ENCODE measurements around the gene SEPTIN8.
"Not testable (repeated sequence)": the region's sequence is repeated elsewhere in the genome, so short reads cannot be mapped to it uniquely, and the experiment has no call there.

The SEPTIN8 gene

DNA sequence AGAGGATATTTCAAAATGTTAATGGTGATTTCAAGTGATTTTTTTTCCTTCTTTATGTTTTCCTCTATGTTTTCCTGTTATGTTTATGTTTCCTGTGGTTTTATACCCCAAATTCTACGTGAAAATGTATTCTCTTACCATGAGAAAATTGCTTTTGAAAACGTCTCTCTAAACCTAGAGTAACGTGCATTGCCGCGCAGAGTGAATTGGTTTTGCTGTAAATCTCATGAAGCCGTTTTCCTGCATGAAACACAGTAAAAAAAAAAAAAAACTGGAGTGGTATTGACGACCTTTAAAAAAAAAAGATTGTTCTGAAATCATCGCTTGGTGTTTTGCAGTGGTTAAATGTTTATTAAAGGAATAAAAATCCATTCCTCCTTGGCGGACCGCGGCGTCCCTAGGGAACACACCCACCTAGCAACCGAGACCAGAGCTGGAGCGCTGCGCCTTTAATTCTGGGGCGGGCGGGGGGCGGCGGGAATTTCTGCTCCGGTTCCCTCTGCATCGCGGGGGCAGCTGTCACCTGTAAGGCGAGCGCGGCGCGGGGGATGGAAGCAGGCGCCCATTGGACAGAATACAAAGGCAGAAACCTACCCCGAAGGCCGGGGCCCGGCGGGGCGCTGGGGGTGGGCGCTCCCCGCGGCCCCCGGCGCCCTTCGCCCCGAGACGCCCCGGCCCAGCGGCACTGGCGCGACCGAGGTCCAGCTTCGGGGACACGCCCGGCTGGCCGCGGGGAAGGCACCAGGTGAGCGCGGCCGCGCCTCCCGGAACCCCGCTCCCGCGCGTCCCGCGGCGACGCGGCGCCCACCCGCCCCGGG is 36.0 kb upstream of the SEPTIN8 start, which contains the start of gene SOWAHA:
Gene SOWAHA, plus strand, starts transcription at position 522 of the 818 bp plus-strand sequence. CDS start 320 bp downstream, outside the sequence.
- DNase-seq, result no peak

DNA sequence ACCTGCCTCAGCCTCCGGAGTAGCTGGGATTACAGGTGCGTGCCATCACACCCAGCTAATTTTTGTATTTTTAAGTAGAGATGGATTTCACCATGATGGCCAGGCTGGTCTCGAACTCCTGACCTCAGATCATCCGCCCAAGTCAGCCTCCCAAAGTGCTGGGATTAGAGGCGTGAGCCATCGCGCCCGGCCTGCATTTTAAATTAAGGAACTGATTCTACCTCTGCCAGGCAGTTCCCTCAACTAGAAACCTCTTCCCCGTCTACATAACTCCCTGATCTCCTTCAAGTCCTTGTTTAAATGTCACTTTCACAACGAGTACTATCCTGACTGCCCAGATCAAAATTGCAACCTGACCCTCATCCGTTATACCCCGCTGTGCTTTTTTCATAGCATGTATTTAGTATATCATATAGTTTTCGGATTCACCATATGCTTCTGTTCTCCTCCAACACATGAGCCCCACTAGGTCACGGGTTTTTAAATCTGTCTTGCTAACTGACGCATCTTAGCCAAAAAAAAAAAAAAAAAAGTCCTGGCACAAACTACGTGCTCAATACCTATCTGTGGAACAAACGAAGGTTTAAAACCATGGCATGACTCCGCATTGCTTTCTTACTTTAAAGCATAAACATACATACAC is 35.2 kb upstream of the SEPTIN8 start:
- DNase-seq, result no peak

DNA sequence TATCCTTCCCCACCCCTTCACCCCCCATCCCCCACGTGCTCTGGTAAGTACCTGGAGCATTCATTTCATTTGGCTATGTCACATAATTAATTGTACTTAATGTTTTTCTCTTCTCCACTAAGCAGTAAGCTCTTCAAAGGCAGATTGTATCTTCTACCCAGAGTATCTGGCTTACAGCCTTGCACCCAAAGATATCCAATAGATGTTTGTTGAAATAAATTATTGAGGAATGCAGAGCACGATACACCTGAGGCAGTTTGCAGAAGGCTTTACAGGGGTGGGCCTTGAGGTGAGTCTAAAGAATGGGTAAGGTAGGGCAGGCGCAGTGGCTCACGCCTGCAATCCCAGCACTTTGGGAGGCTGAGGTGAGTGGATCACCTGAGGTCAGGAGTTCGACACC is 33.6 kb upstream of the SEPTIN8 start:
- no peak for DNase-seq

DNA sequence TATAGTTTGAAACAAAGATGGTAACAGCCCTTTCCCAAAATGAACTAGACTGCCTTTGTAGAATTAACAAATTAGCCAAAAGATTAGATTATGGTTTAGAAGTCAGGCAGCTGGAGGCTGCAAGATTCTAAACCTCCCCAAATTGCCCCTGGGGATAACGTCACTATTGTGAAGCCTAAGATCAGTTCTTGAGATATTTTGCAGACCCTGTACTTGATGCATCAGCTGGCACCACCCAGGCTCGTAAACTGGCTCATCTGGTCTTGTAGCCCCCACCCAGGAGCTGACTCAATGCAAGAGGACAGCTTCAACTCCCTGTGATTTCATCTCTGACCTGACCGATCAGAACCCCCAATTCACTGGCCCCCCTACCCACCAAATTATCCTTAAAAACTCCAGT is 31.8 kb upstream of the SEPTIN8 start:
- DNase-seq, result no peak

DNA sequence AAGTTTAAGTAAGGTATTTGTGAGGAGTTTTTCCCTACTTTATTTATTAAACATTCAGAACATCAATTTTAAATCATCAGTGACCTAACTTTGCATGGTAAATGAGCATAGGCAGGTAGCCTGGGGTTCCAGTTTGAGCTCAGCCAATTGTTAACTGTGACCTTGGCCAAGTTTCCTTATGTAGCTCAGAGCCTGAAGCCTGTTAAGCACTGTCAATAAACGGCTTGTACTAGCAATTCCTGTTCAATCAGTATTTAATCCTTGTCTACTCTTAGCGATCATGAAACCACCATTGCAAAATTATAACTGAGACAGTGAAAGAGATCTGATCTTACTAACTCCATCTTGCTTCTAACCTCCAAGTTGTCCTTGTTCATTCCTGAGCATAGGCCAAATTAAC is 31.4 kb upstream of the SEPTIN8 start:
- no peak for DNase-seq

DNA sequence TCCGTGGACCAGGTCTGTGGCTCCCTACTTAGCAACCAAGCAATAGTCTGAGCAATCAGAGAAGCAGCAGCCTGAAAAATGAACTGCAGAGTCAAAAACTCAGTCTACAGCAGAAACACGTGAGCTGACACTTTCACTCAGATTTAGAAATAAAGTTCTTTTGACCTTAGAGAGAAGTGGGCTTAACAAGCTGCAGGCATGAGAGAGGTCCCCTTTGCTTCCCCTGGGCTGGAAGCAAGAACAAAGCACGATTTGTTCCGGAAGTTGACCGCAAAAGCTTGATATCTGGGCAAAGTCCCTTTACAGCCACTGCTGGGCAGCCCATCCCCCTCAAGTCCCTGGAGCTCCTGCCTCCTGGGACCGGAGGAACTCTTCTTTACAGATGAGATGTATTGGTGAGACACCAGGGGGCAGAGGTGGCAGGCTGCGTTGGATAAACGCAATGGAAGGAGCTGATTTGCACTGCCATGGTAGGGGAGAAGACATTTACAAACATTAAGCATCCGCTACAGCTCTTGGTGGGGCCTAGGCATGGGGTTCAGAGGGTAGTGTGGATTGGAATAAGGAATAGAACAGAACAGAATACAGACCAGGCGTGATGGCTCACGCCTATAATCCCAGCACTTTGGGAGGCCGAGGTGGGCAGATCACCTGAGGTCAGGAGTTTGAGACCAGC is 30.3 kb upstream of the SEPTIN8 start:
- DNase-seq, result no peak

DNA sequence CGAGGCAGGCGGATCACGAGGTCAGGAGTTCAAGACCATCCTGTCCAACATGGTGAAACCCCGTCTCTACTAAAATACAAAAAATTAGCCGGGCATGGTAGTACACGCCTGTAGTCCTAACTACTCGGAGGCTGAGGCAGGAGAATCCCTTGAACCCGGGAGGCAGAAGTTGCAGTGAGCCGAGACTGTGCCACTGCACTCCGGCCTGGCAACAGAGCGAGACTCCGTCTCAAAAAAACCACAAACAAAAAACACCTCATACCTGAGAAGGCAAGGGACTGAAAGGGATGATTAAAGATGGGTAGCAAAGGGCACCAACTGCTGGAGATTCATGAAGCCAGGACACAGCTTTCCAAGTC is 29.7 kb upstream of the SEPTIN8 start:
- DNase-seq, result not testable (repeated sequence)

DNA sequence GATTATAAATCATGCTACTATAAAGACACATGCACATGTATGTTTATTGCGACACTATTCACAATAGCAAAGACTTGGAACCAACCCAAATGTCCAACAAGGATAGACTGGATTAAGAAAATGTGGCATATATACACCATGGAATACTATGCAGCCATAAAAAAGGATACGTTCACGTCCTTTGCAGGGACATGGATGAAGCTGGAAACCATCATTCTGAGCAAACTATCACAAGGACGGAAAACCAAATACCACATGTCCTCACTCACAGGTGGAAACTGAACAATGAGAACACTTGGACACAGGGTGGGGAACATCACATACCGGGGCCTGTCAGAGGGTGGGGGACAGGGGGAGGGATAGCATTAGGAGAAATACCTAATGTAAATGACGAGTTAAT is 28.8 kb upstream of the SEPTIN8 start:
- not testable (repeated sequence) for DNase-seq

DNA sequence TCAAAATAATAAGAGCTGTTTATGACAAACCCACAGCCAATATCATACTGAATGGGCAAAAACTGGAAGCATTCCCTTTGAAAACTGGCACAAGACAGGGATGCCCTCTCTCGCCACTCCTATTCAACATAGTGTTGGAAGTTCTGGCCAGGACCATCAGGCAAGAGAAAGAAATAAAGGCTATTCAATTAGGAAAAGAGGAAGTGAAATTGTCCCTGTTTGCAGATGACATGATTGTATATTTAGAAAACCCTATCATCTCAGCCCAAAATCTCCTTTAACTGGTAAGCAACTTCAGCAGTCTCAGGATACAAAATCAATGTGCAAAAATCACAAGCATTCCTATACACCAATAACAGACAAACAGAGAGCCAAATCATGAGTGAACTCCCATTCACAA is 27.2 kb upstream of the SEPTIN8 start:
- DNase-seq, result not testable (repeated sequence)

DNA sequence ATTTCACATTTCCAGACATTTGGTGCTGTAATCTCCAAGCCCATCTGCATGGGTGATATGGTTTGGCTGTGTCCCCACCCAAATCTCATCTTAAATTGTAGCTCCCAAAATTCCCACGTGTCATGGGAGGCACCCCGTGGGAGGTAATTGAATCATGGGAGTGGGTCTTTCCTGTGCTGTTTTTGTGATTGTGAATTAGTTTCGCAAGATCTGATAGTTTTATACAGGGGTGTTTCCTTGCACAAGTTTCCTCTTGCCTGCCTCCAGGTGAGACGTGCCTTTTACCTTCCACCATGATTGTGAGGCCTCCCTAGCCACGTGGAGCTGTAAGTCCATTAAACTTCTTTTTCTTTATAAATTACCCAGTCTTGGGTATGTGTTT is 25.6 kb upstream of the SEPTIN8 start:
- not testable (repeated sequence) for DNase-seq

DNA sequence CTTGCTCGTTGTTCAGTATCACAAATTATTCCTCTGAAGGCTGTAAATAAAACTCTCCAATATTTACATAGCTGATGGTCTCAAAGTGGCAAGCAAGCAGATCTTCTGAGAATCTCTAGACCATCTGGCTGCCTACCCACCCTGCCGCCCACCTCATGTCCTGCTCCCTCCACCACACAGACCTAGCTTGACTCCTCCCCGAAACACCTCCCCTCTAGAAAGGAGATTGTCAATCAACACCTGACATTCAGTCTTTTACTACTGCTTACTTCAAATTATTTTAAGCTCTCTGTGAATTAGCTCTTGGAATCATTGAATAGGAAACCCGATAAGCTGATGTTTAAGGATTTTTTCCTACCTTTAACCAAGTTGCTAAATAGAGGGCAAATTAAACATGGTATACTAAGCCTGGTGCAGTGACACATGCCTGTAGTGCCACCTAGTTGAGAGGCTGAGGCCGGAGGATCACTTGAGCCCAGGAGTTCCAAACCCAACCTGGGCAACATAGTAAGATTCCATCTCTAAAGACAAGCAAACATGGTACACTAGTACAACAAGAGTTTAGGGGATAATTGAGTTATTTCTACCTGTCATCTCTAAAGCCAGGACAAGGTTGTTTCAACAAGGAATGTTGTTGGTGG is 25.1 kb upstream of the SEPTIN8 start:
- DNase-seq, result no peak

DNA sequence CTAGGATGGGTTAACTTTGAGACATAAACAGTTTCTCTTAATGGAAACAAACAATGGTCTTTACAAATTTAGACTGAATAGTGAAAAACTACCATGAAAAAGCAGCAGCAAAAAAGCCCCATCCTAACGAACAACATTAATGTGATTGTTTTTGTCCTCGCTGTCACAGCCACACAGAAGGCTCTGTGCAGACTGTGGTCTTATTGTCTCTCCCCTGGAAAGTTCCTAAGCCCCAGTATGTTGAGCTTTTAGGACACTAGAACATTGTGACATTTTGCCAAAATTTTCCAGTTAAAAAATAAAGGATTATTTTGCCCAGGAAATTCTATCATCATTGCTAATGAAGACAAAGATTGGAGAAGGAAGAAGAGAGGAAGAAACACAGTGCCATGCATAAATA is 23.5 kb upstream of the SEPTIN8 start:
- DNase-seq, result no peak

DNA sequence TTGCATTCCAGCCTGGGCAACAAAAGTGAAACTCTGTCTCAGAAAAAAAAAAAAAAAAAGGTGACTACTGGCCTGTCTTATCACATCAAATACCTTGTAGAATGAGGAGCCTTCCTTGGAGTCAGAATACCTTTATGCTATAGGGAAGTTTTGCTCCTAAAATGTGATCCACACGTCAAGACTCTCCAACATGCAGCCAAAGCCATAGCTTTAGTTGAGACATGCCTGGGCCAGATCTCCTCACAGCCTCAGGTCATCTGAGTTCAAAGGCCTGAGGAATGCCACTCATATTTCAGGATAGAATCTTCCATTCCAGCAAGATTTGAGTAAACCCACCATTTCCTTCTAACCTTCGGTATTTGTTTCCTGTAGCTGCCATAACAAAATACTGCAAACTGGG is 22.4 kb upstream of the SEPTIN8 start:
- no peak for DNase-seq

DNA sequence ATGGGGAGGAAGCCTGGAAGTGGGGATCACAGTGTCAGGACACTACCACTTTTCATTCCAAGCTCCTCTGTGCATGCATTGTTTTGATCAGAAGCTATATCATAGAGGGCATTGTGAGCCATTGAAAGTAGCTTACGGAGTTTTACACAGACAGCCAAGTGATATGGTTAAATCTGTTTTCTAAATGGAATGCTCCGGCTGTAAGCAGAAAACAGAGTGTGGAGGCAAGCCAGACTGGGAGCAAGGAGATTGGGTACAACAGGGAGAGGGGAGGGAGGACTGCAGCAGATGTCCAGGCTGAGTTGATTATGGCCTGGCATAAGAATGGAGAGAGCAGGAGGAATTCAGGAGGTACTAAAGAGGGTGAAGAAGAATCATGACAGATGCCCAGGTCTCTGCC is 20.6 kb upstream of the SEPTIN8 start:
- DNase-seq, result no peak

DNA sequence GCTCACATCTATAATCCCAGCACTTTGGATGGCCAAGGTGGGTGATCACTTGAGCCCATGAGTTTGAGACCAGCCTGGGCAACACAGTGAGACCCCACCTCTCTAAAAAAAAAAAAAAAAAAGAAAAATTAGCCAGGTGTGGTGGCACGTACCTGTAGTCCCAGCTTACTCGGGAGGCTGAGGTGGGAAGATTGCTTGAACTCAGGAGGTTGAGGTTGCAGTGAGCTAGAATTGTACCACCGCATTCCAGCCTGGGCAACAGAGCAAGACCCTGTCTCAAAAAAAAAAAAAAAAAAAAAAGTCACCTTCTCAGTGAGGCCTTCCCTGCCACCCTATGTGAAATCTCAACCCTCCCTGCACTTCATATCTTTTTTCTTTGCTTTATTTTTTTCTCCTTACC is 14.0 kb upstream of the SEPTIN8 start:
- DNase-seq, result no peak

DNA sequence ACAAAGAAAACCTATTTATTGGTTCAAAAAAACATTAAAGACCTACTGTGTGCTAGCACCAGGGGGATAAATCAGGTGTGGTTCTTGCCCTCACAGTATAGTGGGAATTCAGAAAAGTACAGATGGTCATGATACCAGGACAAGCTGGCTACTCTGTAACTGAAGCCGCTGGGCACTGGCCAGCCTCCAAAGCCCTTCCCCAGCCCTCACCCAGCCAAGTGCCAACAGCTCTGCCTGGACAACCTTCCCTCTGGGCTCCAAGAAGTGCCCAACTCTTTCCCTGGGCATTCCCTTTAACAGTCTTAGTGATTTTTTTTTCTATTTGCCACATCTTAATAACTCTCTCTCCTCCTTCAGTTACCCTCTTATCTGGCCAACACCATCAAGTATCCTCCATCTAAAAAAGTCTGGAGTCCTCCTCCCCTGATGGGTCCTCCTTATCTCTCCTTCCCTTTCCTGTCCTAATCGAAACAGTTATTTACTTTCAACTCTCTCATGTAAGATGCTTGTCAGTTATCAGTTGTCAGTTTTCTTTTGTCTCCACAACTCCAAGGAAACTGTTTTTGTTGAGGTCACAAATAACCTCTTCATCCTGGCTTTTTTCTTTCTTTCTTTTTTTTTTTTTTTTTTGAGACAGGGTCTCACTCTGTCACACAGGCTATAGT is 13.3 kb upstream of the SEPTIN8 start:
- no peak for DNase-seq

DNA sequence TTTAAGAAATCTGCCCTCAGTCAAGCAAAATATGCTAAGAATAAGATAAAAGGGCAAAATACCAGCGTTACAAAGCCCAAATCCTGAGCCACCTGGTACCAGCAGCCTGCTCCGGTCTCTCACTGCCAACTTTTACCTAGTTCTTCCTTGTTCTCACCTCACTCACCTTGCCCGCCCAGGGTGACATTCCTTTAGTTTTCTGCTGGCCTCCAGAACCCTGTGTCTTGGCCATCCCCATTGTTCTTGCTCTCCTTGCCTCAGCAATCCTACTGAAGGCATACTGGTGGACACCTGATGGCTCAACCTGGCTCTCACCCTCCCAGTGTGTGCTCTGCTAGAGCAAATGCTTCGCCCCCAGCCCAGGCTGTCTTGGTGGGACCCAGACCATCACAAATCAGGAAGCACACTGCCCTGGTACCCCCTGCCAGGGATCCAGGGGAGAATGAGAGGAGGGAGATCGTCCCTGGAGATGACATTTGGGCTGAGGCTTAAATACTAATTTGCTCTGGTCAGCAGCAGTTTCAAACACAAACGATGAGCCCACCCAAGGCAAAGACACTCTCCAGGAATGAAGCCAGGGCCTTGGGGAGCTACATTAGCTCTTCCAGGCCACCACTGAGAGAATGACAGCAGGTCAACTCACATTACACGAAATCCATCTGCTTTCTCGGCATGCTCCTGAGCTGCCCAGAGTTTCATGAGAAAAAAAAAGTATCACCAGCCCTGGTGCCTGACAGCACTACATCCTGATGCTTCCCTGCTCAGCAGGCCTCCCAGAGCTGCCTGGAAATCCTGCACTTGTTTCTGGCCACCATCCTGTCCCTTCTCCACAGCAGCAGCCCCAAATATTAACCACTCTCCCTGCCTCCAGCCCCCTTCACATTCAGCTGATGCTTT is 12.2 kb upstream of the SEPTIN8 start:
- DNase-seq, result no peak

DNA sequence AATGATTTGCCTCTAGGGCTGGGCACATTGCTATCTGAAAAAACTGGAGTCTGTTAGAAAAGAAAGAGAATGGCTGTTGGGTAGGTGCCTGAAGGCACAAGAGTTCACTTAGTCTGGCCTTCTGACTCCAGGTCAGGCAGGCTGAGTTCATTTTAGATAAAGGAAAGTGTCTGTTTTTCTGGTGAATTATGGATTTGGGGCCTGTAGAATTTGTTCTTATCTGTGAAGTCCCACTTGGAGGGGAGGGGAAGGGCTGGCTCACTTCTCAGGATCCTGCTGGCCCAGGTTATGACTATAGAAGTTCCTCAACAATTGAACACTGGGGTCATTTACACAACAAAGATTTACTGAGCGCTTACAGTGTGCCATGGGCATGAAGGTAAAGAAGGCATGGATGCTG is 11.5 kb upstream of the SEPTIN8 start:
- DNase-seq, result no peak

DNA sequence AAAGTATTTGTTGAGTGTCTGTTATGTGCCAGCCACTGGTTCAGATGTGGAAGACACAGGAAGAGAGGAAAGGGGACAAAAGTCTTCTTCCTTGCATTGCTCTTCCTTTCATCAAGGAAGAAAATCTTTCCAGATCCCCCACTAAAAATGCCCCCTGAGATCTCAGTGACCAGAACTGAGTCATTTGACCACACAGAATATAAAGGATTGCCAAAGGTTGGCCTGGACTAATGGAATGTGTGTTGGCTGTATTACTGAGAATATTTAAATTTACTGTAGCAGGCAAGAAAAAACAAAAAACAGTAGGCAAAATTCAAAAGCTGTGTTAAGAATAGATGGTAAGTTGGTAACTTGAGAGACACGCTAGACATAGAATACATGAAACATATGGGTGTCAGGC is 10.0 kb upstream of the SEPTIN8 start:
- DNase-seq, result no peak

DNA sequence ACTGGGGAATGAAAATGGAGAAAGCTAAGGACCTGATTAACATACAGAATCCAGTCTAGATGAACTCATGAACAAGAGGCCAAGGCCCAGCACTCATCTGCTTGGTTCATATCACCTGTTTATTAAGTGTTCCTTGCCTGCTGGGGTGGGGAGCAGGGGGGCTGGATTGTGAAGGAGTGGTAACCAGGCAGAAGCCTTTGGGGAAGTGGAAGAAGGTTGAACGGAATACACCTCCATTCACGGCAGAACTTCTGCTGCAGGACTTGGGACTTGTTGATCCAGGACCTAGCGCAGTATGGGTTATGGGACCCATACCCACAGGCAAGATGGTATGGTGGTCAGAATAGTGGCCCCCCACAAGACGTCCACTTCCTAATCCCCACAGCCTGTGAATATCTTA is 8.8 kb upstream of the SEPTIN8 start:
- no peak for DNase-seq

DNA sequence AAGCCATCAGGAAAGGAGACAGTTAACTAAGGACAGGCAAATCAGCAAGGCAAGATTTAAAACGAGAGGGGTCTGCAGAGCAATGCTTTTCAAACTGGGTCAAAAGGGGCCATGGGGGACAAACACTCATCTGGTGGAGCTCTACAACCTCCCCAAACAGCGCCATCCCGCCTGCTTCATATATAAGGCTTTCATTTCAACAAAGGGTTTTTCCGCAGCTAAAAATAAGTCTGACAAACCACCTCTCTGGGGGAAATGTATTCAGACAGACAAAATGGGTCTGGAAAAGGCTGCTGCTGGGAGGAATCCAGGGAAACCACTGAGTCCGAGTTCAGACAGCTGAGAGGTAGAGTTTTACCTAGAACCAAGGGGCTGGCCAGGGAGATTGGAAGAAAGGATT is 8.3 kb upstream of the SEPTIN8 start:
- DNase-seq, result no peak

DNA sequence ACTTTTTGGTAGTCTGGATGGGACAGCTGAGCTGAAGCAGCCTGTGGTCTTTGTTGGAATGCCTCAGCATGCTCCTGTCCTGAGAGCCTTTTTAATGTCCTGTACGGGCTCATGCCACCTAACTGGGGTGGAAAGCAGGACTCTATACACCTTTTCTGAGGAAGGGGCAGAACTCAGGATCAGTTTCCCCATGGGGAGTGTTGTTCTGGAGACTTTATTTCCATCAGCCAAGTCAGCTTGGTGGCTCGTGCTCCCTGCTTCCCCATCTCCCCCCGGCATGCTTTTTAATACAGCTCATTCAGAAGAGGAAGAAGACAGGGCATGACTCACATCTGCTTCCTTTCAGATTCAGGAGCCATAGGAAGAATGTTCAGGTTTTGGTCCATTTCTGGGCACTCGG is 5.1 kb upstream of the SEPTIN8 start:
- no peak for DNase-seq
